ENCODE results near the gene SFT2D1. TPM values are rescaled to one million over a fixed set of nuclear protein-coding genes. Genes with fewer than 3 reads are reported as not detected.

The SFT2D1 gene
- total RNA-seq, 1 experiment from 2014 or later = 65.6 TPM

DNA sequence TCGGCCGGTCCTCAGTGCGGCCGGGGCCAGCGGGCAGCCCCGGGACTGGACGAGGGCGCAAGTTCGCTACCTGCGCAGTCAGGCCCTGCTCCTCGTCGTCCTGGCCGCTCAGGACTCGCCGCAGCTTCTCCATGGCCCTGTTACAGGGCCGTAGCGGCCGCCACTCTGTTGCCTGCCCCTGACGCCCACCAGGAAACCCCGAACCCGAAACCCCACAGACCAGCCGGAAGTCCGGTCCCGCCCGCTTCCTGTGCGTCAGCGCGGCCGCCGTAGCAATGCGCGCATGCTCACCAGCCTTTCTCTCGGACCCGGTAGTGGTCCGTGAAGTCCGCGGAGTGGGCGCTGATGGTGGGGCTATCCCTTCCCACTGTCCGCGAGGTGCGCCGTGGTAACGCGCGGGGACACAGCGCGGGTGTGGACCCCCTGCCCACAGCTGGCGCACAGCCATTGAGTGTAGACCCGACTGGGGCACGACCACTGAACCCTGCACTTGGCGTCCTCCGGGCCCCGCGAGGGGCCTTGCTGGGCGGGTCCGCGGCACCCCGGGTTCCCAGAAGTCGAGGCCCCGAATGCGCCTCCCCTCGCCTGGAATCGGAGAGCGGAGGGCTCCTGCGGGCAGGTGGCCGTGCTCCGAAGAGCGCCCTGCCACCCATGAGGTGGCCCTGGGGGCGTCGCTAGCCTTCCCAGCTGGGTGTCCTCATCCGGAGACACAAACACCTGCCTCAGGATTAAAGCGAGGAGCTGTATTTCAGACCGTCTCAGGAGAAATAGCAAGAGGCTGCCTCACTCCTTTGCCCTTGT is at the start of gene SFT2D1 (continued):
- TF ChIP-seq REST (IDR thresholded peaks at IDR 0.05; ENCODE audit: low read depth) = no peak

DNA sequence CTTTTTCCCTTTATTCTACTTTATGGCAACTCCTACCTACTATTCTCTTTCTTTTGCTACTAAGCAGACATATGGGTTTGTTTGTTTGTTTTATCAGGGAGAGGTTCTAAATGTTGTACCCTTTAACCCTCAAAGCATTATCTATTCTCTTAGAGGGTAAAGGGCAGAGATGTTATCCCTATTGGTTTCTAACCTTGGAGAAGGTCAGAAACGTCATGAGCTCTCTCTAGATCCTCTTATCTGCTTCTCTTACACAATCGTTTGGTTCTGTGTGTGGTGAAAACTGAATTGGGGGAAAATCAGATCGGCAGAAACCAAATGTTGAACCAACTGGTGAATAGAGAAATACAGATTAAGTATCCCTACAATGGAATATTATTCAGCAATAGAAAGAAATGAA is 46.8 kb upstream of the SFT2D1 start:
- H4K20me1 ChIP-seq (ENCODE audit: insufficient read depth) = no peaks in the 10 kb centered on the region
- no peak overlapping the region for H3K27ac ChIP-seq (ENCODE audit: low read depth, low read length)
- BruUV-seq (replicated peaks) = no TSS peak
- no peaks in the 10 kb centered on the region for H3K79me2 ChIP-seq (ENCODE audit: insufficient read depth, low read length)
- H3K9me3 ChIP-seq (ENCODE audit: control insufficient read depth in 1 of 2, insufficient read depth in 1 of 2, low read depth in 1 of 2, low read length in 2 of 2) = no peaks in the 10 kb centered on the region
- ChIA-PET CTCF (no interaction called here), POLR2A (no interaction called here), RAD21 (ENCODE audit: low non-redundant PET in 1 of 2, low total read pairs in 2 of 2, uncharacterized antibody in 2 of 2, unreplicated experiment in 2 of 2) (no interaction called here)
- no peak overlapping the region for H2AFZ ChIP-seq (ENCODE audit: low read depth, low read length, poor library complexity, severe bottlenecking)
- intact Hi-C loops (cut with micrococcal nuclease) = no loop called here
- H3K4me2 ChIP-seq (ENCODE audit: low read length) = no peak overlapping the region
- H3K4me3 ChIP-seq (replicated peaks in 1 of 2; ENCODE audit: low read depth in 1 of 2, low read length in 2 of 2) = no peak overlapping the region
- no peak for TF ChIP-seq EZH2phosphoT487 (IDR thresholded peaks at IDR 0.05; ENCODE audit: borderline replicate concordance)
- TF ChIP-seq CTCF (IDR thresholded peaks at IDR 0.05 in 2 of 3, conservative IDR thresholded peaks at IDR 0.05 in 1 of 3; ENCODE audit: borderline replicate concordance in 1 of 3, insufficient read depth in 1 of 3, low read depth in 2 of 3, low read length in 2 of 3) = no peak
- no peak for TF ChIP-seq ELF1 (IDR thresholded peaks at IDR 0.05; ENCODE audit: borderline replicate concordance, low read depth)
- no peak for TF ChIP-seq RAD21 (IDR thresholded peaks at IDR 0.05; ENCODE audit: low read depth)
- TF ChIP-seq CEBPB (IDR thresholded peaks at IDR 0.05; ENCODE audit: low read depth) = no peak
- TF ChIP-seq, protein P1, sequence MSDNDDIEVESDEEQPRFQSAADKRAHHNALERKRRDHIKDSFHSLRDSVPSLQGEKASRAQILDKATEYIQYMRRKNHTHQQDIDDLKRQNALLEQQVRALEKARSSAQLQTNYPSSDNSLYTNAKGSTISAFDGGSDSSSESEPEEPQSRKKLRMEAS (IDR thresholded peaks at IDR 0.05) = no peak
- TF ChIP-seq ZBTB33 (IDR thresholded peaks at IDR 0.05; ENCODE audit: extremely low read depth, insufficient replicate concordance, low read length) = no peak
- no peak for TF ChIP-seq FOSL1 (IDR thresholded peaks at IDR 0.05; ENCODE audit: low read depth)
- no peak for TF ChIP-seq CBX3 (IDR thresholded peaks at IDR 0.05; ENCODE audit: low read depth)
- TF ChIP-seq, protein P2, sequence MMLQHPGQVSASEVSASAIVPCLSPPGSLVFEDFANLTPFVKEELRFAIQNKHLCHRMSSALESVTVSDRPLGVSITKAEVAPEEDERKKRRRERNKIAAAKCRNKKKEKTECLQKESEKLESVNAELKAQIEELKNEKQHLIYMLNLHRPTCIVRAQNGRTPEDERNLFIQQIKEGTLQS (IDR thresholded peaks at IDR 0.05) = no peak
- DNase-seq (ENCODE audit: low read depth, low spot score) (no peak), ATAC-seq (no peak)
- no peaks in the 10 kb centered on the region for H3K27me3 ChIP-seq (ENCODE audit: insufficient read depth, low read length)
- no peaks in the 10 kb centered on the region for H3K9me2 ChIP-seq (ENCODE audit: insufficient read depth)
- no peaks in the 10 kb centered on the region for H3K36me3 ChIP-seq (ENCODE audit: control insufficient read depth in 1 of 2, insufficient read depth in 2 of 2, low read length in 2 of 2)
- H3K4me1 ChIP-seq (ENCODE audit: control insufficient read depth in 1 of 2, insufficient read depth in 2 of 2, low read length in 2 of 2) = peaks cover 4% of the 10 kb centered on the region in 2 experiments; a peak in 3 of 4 replicates
- H3K9ac ChIP-seq (ENCODE audit: low read length) = no peak overlapping the region

Data from HCT116 (cell line).